Hepatocyte (in vitro differentiated cells): ENCODE data around the gene SCFD1. TPM values are rescaled to one million over a fixed set of nuclear protein-coding genes. Genes with fewer than 3 reads are reported as not detected.
A peak's percentile ranks its signal among the peaks of the same experiment; 100 is the strongest.

Experiments used
- DNase-seq: peaks from one replicate; pipeline ENCODE4 v3.0.0-alpha.2; 2016; ENCODE audit warnings: low spot score
- H2AFZ ChIP-seq: fragments of 200-600 bp; sonication (generic); 2 replicates; pipeline ENCODE4 v1.6.0; 2016; ENCODE audit warnings: antibody characterized with exemption, mild to moderate bottlenecking
- H3K27ac ChIP-seq: fragments of 200-600 bp; sonication (generic); 2 replicates; pipeline ENCODE4 v1.5.1; 2016; ENCODE audit warnings: mild to moderate bottlenecking
- H3K27me3 ChIP-seq: fragments of 200-600 bp; sonication (generic); 2 replicates; pipeline ENCODE4 v1.6.1; 2016
- H3K36me3 ChIP-seq: fragments of 200-600 bp; sonication (generic); replicated peaks from 2 replicates; pipeline ENCODE4 v1.5.1; 2016; ENCODE audit warnings: low read depth; ENCODE audit not compliant: insufficient read depth
- H3K4me1 ChIP-seq: fragments of 200-600 bp; sonication (generic); 2 replicates; pipeline ENCODE4 v1.5.1; 2016; ENCODE audit warnings: mild to moderate bottlenecking, moderate library complexity; ENCODE audit not compliant: insufficient read depth
- H3K4me2 ChIP-seq: fragments of 200-600 bp; sonication (generic); 2 replicates; pipeline ENCODE4 v1.6.0; 2016
- H3K4me3 ChIP-seq: fragments of 200-600 bp; sonication (generic); 2 replicates; pipeline ENCODE4 v1.5.1; 2016; ENCODE audit warnings: mild to moderate bottlenecking
- H3K79me2 ChIP-seq: fragments of 200-600 bp; sonication (generic); 2 replicates; pipeline ENCODE4 v1.6.0; 2017; ENCODE audit warnings: mild to moderate bottlenecking
- H3K9me2 ChIP-seq: fragments of 200-600 bp; sonication (generic); replicated peaks from 2 replicates; pipeline ENCODE4 v1.6.0; 2017; ENCODE audit warnings: mild to moderate bottlenecking; ENCODE audit not compliant: insufficient read depth
- H3K9me3 ChIP-seq: fragments of 200-600 bp; sonication (generic); 2 replicates; pipeline ENCODE4 v1.5.1; 2016; ENCODE audit warnings: low read depth, mild to moderate bottlenecking
- H4K20me1 ChIP-seq: fragments of 200-600 bp; sonication (generic); 2 replicates; pipeline ENCODE4 v1.6.0; 2016; ENCODE audit warnings: mild to moderate bottlenecking; ENCODE audit not compliant: insufficient read depth, poor library complexity, severe bottlenecking
- CTCF ChIP-seq: fragments of 200-600 bp; sonication (generic); IDR thresholded peaks from 2 replicates; pipeline ENCODE4 v1.5.1; 2016; ENCODE audit warnings: antibody characterized with exemption, mild to moderate bottlenecking; ENCODE audit not compliant: poor library complexity
- EZH2 ChIP-seq: fragments of 200-600 bp; sonication (generic); IDR thresholded peaks from 2 replicates; pipeline ENCODE4 v1.6.1; 2016; ENCODE audit warnings: antibody characterized with exemption, mild to moderate bottlenecking, borderline replicate concordance
- EZH2phosphoT487 ChIP-seq: fragments of 200-600 bp; sonication (generic); IDR thresholded peaks from one replicate; pipeline ENCODE4 v1.6.1; 2018; ENCODE audit warnings: antibody characterized with exemption, mild to moderate bottlenecking, low read depth, moderate library complexity; ENCODE audit not compliant: unreplicated experiment, severe bottlenecking
- WGBS: methylation state at CpG from one replicate; pipeline ENCODE4 v1.1.6; 2016; ENCODE audit warnings: low lambda C conversion rate; ENCODE audit errors: missing lambda C conversion rate; 5-methylcytosine and 5-hydroxymethylcytosine counted together
- polyA plus RNA-seq: library from polyadenylated mRNA; unstranded; fragments of >200 nt; fragmentation: Nextera tagmentation; extraction: Ambion mirVana; gene quantifications from 2 replicates; pipeline ENCODE4 v1.2.1, GENCODE V29; 2016
- total RNA-seq: library from RNA; depleted of rRNA; stranded (reverse); fragments of >200 nt; gene quantifications from 2 replicates; pipeline ENCODE4 v1.2.3, GENCODE V29; 2014

SCFD1 gene
- total and polyA plus RNA-seq, 2 experiments from 2014 or later, result 68.9 to 101 TPM

GRCh38 chr14:30655658-30656057 is 33.5 kb downstream of the SCFD1 start:
- no peaks in the 10 kb centered on the region for H3K36me3 ChIP-seq

GRCh38 chr14:30656190-30656632 is 34.1 kb downstream of the SCFD1 start:
- peak; percentile 39 for DNase-seq
- Histone ChIP-seq H3K9me3 (no peaks in the 10 kb centered on the region), H3K79me2 (peaks cover 3% of the 10 kb centered on the region), H3K27ac (no peak overlapping the region), H2AFZ (no peak overlapping the region), H4K20me1 (no peaks in the 10 kb centered on the region), H3K4me2 (no peak overlapping the region), H3K4me3 (no peak overlapping the region), H3K36me3 (no peaks in the 10 kb centered on the region), H3K4me1 (no peaks in the 10 kb centered on the region), H3K27me3 (no peaks in the 10 kb centered on the region), H3K9me2 (no peaks in the 10 kb centered on the region)
- WGBS, result 70% methylated on average over 8 of the region's 8 CpGs
- TF ChIP-seq EZH2 (no peak), EZH2phosphoT487 (no peak), CTCF (peak; percentile 57)

More at GRCh38 chr14:30655658-30656057, 33.5 kb downstream of the SCFD1 start:
- H3K27me3 ChIP-seq, result no peaks in the 10 kb centered on the region
- no peaks in the 10 kb centered on the region for H3K4me1 ChIP-seq
- H3K79me2 ChIP-seq, result peaks cover 3% of the 10 kb centered on the region
- 92% methylated on average over 3 of the region's 3 CpGs for WGBS
- no peaks in the 10 kb centered on the region for H4K20me1 ChIP-seq
- TF ChIP-seq EZH2phosphoT487, result no peak
- no peak for TF ChIP-seq CTCF
- no peak for TF ChIP-seq EZH2
- no peaks in the 10 kb centered on the region for H3K9me2 ChIP-seq
- H3K9me3 ChIP-seq, result no peaks in the 10 kb centered on the region
- no peak overlapping the region for H3K4me3 ChIP-seq
- no peak overlapping the region for H3K4me2 ChIP-seq
- DNase-seq, result no peak
- no peak overlapping the region for H3K27ac ChIP-seq
- no peak overlapping the region for H2AFZ ChIP-seq

GRCh38 chr14:30657050-30657449 is 34.9 kb downstream of the SCFD1 start:
- H2AFZ ChIP-seq, result no peak overlapping the region
- no peaks in the 10 kb centered on the region for H3K9me3 ChIP-seq
- H3K9me2 ChIP-seq, result no peaks in the 10 kb centered on the region
- DNase-seq, result no peak
- H3K4me3 ChIP-seq, result no peak overlapping the region
- no peaks in the 10 kb centered on the region for H3K36me3 ChIP-seq
- H3K4me2 ChIP-seq, result no peak overlapping the region
- TF ChIP-seq CTCF (no peak), EZH2 (no peak), EZH2phosphoT487 (no peak)
- H3K27ac ChIP-seq, result no peak overlapping the region
- WGBS, result 95% methylated on average over 2 of the region's 2 CpGs
- peaks cover 3% of the 10 kb centered on the region for H3K79me2 ChIP-seq
- H3K27me3 ChIP-seq, result no peaks in the 10 kb centered on the region
- no peaks in the 10 kb centered on the region for H3K4me1 ChIP-seq
- no peaks in the 10 kb centered on the region for H4K20me1 ChIP-seq

GRCh38 chr14:30657606-30658163 is 35.6 kb downstream of the SCFD1 start:
- WGBS, result 82% methylated on average over 2 of the region's 2 CpGs
- Histone ChIP-seq H3K79me2 (peaks cover 3% of the 10 kb centered on the region), H3K27me3 (no peaks in the 10 kb centered on the region), H3K27ac (no peak overlapping the region), H3K9me3 (no peaks in the 10 kb centered on the region), H3K4me2 (no peak overlapping the region), H2AFZ (no peak overlapping the region), H3K4me3 (no peak overlapping the region), H3K9me2 (no peaks in the 10 kb centered on the region), H3K36me3 (no peaks in the 10 kb centered on the region), H4K20me1 (no peaks in the 10 kb centered on the region), H3K4me1 (no peaks in the 10 kb centered on the region)
- TF ChIP-seq EZH2phosphoT487, result no peak
- peak; percentile 48 for TF ChIP-seq CTCF
- DNase-seq, result no peak
